Smooth muscle cell (in vitro differentiated cells): ENCODE measurements around the gene MCF2L2. TPM values are rescaled to one million over a fixed set of nuclear protein-coding genes. Genes with fewer than 3 reads are reported as not detected.

Experiments
- DNase-seq: peaks from one replicate; lab custom pipeline; 2025; ENCODE audit not compliant: unreplicated experiment; lab: John Stamatoyannopoulos, UW
- H2AFZ ChIP-seq: fragments of 200-600 bp; sonication (generic); 2 replicates; pipeline ENCODE4 v1.6.0; 2016; ENCODE audit warnings: antibody characterized with exemption, low read depth, mild to moderate bottlenecking
- H3F3A ChIP-seq: fragments of 200-600 bp; sonication (generic); 2 replicates; pipeline ENCODE4 v1.6.0; 2017; ENCODE audit warnings: antibody characterized with exemption, low read depth
- H3K27ac ChIP-seq: fragments of 200-600 bp; sonication (generic); 2 replicates; pipeline ENCODE4 v1.5.1; 2016; ENCODE audit warnings: low read depth, mild to moderate bottlenecking
- H3K27me3 ChIP-seq: fragments of 200-600 bp; sonication (generic); 2 replicates; pipeline ENCODE4 v1.6.1; 2016; ENCODE audit warnings: low read depth, mild to moderate bottlenecking
- H3K36me3 ChIP-seq: fragments of 200-600 bp; sonication (generic); 2 replicates; pipeline ENCODE4 v1.5.1; 2016; ENCODE audit warnings: low read depth
- H3K4me1 ChIP-seq: fragments of 200-600 bp; sonication (generic); 2 replicates; pipeline ENCODE4 v1.5.1; 2016; ENCODE audit warnings: low read depth
- H3K4me2 ChIP-seq: fragments of 200-600 bp; sonication (generic); 2 replicates; pipeline ENCODE4 v1.6.0; 2016; ENCODE audit warnings: mild to moderate bottlenecking
- H3K4me3 ChIP-seq: fragments of 200-600 bp; sonication (generic); 2 replicates; pipeline ENCODE4 v1.5.1; 2016; ENCODE audit warnings: mild to moderate bottlenecking
- H3K79me2 ChIP-seq: fragments of 200-600 bp; sonication (generic); 2 replicates; pipeline ENCODE4 v1.6.0; 2016; ENCODE audit warnings: low read depth, mild to moderate bottlenecking
- H3K9ac ChIP-seq: fragments of 200-600 bp; sonication (generic); 2 replicates; pipeline ENCODE4 v1.6.0; 2016; ENCODE audit warnings: low read depth
- H3K9me3 ChIP-seq: fragments of 200-600 bp; sonication (generic); replicated peaks from 2 replicates; pipeline ENCODE4 v1.5.1; 2016; ENCODE audit warnings: low read depth
- H4K20me1 ChIP-seq: fragments of 200-600 bp; sonication (generic); 2 replicates; pipeline ENCODE4 v1.6.0; 2016; ENCODE audit warnings: low read depth
- WGBS: methylation state at CpG from one replicate; pipeline ENCODE4 v1.1.7; 2016; ENCODE audit warnings: low lambda C conversion rate; 5-methylcytosine and 5-hydroxymethylcytosine counted together
- polyA plus RNA-seq: library from polyadenylated mRNA; unstranded; fragments of >200 nt; fragmentation: Nextera tagmentation; extraction: Ambion mirVana; gene quantifications from 2 replicates; pipeline ENCODE4 v1.2.1, GENCODE V29; 2016
- total RNA-seq: library from RNA; depleted of rRNA; stranded (reverse); fragments of >200 nt; gene quantifications from 2 replicates; pipeline ENCODE4 v1.2.3, GENCODE V29; 2014
- TF ChIP-seq, protein P1 (sequence below): fragments of 200-600 bp; sonication (generic); IDR thresholded peaks from 2 replicates; pipeline ENCODE4 v1.5.1; 2017; ENCODE audit warnings: borderline replicate concordance, mild to moderate bottlenecking, antibody characterized with exemption; ENCODE audit not compliant: insufficient read depth, poor library complexity, severe bottlenecking

Gene MCF2L2
- total and polyA plus RNA-seq, 2 experiments from 2014 or later, result 0.09 TPM; not detected in 1

DNA sequence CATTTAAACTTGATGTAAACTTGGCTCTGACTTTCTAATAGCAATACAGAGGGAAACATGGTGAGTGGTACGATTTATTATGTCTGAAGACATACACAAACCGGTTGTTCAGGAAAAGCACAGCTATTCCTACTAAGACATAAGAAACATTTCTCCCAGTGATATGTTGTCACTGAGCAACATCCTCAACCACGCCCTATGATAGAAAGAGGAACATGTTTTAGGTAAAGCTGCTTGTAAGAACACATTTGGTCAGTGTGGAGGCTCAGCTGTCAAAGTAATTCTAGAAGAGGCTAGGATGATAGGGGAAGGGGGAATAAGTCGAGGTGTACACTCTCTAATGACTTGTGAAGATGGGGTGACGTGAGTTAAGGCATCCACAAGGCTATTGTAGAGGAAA is 218.1 kb downstream of the MCF2L2 start:
- H3K4me1 ChIP-seq, result no peaks in the 10 kb centered on the region
- TF ChIP-seq, protein P1, sequence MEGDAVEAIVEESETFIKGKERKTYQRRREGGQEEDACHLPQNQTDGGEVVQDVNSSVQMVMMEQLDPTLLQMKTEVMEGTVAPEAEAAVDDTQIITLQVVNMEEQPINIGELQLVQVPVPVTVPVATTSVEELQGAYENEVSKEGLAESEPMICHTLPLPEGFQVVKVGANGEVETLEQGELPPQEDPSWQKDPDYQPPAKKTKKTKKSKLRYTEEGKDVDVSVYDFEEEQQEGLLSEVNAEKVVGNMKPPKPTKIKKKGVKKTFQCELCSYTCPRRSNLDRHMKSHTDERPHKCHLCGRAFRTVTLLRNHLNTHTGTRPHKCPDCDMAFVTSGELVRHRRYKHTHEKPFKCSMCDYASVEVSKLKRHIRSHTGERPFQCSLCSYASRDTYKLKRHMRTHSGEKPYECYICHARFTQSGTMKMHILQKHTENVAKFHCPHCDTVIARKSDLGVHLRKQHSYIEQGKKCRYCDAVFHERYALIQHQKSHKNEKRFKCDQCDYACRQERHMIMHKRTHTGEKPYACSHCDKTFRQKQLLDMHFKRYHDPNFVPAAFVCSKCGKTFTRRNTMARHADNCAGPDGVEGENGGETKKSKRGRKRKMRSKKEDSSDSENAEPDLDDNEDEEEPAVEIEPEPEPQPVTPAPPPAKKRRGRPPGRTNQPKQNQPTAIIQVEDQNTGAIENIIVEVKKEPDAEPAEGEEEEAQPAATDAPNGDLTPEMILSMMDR, result no peak
- no peaks in the 10 kb centered on the region for H3K27me3 ChIP-seq
- H3K4me2 ChIP-seq, result no peak overlapping the region
- no peaks in the 10 kb centered on the region for H3F3A ChIP-seq
- H3K9me3 ChIP-seq, result no peaks in the 10 kb centered on the region
- 88% methylated on average over 5 of the region's 5 CpGs for WGBS
- H3K9ac ChIP-seq, result no peak overlapping the region
- DNase-seq, result no peak
- H3K27ac ChIP-seq, result no peak overlapping the region
- H3K36me3 ChIP-seq, result no peaks in the 10 kb centered on the region
- H2AFZ ChIP-seq, result no peak overlapping the region
- H4K20me1 ChIP-seq, result no peaks in the 10 kb centered on the region
- no peaks in the 10 kb centered on the region for H3K79me2 ChIP-seq
- H3K4me3 ChIP-seq, result no peak overlapping the region

DNA sequence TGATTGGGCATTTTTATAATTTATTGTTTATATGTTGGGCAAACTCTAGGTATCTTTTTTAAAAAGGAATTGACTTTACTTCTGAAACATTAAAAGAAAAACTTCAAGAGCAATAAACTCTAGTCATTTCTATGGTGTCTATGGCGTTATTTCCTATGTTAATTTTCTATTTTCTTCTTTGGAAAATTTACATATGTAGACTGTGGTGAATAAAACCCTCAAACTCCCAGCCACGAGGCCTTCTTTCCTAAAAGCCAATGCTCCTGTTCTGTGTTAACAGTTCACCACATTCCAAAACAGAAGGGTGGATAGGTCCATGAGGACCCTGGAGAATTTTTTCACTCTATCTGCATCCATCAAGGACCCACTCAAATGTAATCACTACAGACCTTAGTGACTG is 219.6 kb downstream of the MCF2L2 start:
- Histone ChIP-seq H3F3A (no peaks in the 10 kb centered on the region), H3K4me1 (no peaks in the 10 kb centered on the region), H4K20me1 (no peaks in the 10 kb centered on the region), H3K9me3 (no peaks in the 10 kb centered on the region), H3K27me3 (no peaks in the 10 kb centered on the region), H3K4me3 (no peak overlapping the region), H3K4me2 (no peak overlapping the region), H3K9ac (no peak overlapping the region), H3K27ac (no peak overlapping the region), H2AFZ (no peak overlapping the region), H3K36me3 (no peaks in the 10 kb centered on the region), H3K79me2 (no peaks in the 10 kb centered on the region)
- WGBS, result 91% methylated on average over 2 of the region's 2 CpGs
- TF ChIP-seq, protein P1, result no peak
- DNase-seq, result no peak

DNA sequence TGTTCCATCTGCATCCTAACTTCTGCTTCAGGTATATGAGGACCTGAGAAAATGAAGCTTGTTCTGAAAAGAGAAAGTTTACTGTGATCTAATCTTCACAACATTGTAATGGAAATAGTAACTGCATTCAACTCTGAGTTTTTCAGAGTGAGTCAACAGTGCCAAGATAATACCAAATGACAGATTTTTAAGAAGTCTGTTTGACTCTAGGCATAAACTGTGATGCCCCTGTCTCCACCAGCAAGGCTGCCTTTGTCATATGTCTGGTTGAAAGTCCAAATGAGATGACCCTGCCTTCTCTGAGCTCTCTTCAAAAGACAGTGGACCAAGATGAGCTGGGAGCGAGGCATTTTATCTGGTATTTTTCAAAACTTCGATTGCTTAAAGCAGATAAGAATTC is 220.2 kb downstream of the MCF2L2 start:
- Histone ChIP-seq H3K79me2 (no peaks in the 10 kb centered on the region), H2AFZ (no peak overlapping the region), H3K4me2 (no peak overlapping the region), H3K4me3 (no peak overlapping the region), H3F3A (no peaks in the 10 kb centered on the region), H3K36me3 (no peaks in the 10 kb centered on the region), H3K9me3 (no peaks in the 10 kb centered on the region), H4K20me1 (no peaks in the 10 kb centered on the region), H3K27me3 (no peaks in the 10 kb centered on the region), H3K4me1 (no peaks in the 10 kb centered on the region), H3K27ac (no peak overlapping the region), H3K9ac (no peak overlapping the region)
- TF ChIP-seq, protein P1, result no peak
- DNase-seq, result no peak
- WGBS, result 92% methylated on average over 2 of the region's 2 CpGs

GRCh38 chr3:183203670-183204069 is 224.7 kb downstream of the MCF2L2 start:
- Histone ChIP-seq H4K20me1 (no peaks in the 10 kb centered on the region), H3K36me3 (no peaks in the 10 kb centered on the region), H3K4me3 (no peak overlapping the region), H3F3A (no peaks in the 10 kb centered on the region), H3K79me2 (no peaks in the 10 kb centered on the region), H3K27me3 (no peaks in the 10 kb centered on the region), H3K9me3 (no peaks in the 10 kb centered on the region), H3K4me1 (no peaks in the 10 kb centered on the region), H2AFZ (no peak overlapping the region), H3K27ac (no peak overlapping the region), H3K4me2 (no peak overlapping the region), H3K9ac (no peak overlapping the region)
- DNase-seq, result no peak
- TF ChIP-seq, protein P1, result no peak
